ENCODE data around the gene GAS7.

GRCh38 chr17:10001306-10001873 is 197.0 kb downstream of the GAS7 start:
- TF ChIP-seq CTCF (IDR thresholded peaks at IDR 0.05; ENCODE audit: poor library complexity) (no peak), EZH2phosphoT487 (IDR thresholded peaks at IDR 0.05; ENCODE audit: low read depth, severe bottlenecking, unreplicated experiment) (no peak)
